MM.1S (cell line): ENCODE data around the gene NUP210L.
"Not testable (repeated sequence)": the region's sequence is repeated elsewhere in the genome, so short reads cannot be mapped to it uniquely, and the experiment has no call there.

Experiments
- EZH2 ChIP-seq: fragments of 300-600 bp; sonication (generic); optimal IDR thresholded peaks from 2 replicates; pipeline ENCODE3; 2017; ENCODE audit warnings: low read depth, mild to moderate bottlenecking, antibody characterized with exemption, low read length, mixed read lengths
- EZH2phosphoT487 ChIP-seq: fragments of 300-600 bp; sonication (generic); IDR thresholded peaks from 2 replicates; pipeline ENCODE4 v1.6.1; 2018; ENCODE audit warnings: antibody characterized with exemption, low read length
- TF ChIP-seq, protein P1 (sequence below): fragments of 300-600 bp; sonication (generic); IDR thresholded peaks from 2 replicates; pipeline ENCODE4 v1.5.1; 2016; ENCODE audit warnings: antibody characterized with exemption, low read length, mixed read lengths

DNA sequence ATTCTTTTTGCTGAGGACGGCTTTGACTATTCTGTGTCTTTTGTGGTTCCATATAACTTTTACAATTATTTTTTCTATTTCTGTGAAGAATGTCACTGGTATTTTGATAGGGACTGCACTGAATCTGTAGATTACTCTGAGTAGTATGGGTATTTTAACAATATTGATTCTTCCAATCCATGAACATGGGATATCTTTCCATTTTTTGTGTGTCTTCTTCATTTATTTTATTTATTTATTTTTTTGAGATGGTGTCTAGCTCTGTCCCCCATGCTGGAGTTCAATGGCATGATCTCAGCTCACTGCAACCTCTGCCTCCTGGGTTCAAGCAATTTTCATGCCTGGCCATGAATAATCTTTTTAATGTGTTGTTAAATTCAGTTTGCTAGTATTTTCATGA lies 121.2 kb downstream of the NUP210L start:
- TF ChIP-seq, protein P1, sequence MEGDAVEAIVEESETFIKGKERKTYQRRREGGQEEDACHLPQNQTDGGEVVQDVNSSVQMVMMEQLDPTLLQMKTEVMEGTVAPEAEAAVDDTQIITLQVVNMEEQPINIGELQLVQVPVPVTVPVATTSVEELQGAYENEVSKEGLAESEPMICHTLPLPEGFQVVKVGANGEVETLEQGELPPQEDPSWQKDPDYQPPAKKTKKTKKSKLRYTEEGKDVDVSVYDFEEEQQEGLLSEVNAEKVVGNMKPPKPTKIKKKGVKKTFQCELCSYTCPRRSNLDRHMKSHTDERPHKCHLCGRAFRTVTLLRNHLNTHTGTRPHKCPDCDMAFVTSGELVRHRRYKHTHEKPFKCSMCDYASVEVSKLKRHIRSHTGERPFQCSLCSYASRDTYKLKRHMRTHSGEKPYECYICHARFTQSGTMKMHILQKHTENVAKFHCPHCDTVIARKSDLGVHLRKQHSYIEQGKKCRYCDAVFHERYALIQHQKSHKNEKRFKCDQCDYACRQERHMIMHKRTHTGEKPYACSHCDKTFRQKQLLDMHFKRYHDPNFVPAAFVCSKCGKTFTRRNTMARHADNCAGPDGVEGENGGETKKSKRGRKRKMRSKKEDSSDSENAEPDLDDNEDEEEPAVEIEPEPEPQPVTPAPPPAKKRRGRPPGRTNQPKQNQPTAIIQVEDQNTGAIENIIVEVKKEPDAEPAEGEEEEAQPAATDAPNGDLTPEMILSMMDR: not testable (repeated sequence)
- not testable (repeated sequence) for TF ChIP-seq EZH2phosphoT487, EZH2
